Pancreas (tissue), 10 donors: ENCODE data around the gene P4HA1. TPM values are rescaled to one million over a fixed set of nuclear protein-coding genes. Genes with fewer than 3 reads are reported as not detected.

ENCODE experiments used
- ATAC-seq, 4 donors: fragments of 200-7000 bp; cut with Tn5 transposase; one replicate each; pipeline versions ENCODE4 v1.8.0 to v1.9.1; 2020; ENCODE audit warnings: mild to moderate bottlenecking in 4 of 4, moderate library complexity in 4 of 4
- DNase-seq, 6 donors: peaks; one replicate each; pipeline ENCODE4 v3.0.0-alpha.2; 2020
- FAIRE-seq: peaks from 2 replicates; lab custom pipeline; 2012; peaks lifted over from hg19 to GRCh38; lab: Jason Lieb, UNC
- H3K27ac ChIP-seq, 4 donors: fragments of 200-600 bp; sonication (generic); 1 replicate in 3 of 4; 2 replicates in 1 of 4; pipeline versions ENCODE4 v1.5.0 to v1.8.0; 2020
- H3K27me3 ChIP-seq, 4 donors: fragments of 200-600 bp; one replicate each; pipeline ENCODE4 v1.8.0; 2021
- H3K36me3 ChIP-seq, 3 donors: fragments of 200-600 bp; sonication (generic) in 1 of 3; one replicate each; pipeline versions ENCODE4 v1.5.0 to v1.8.0; 2020 to 2021
- H3K4me1 ChIP-seq, 3 donors: fragments of 200-600 bp; one replicate each; pipeline ENCODE4 v1.8.0; 2021
- H3K4me3 ChIP-seq, 4 donors: fragments of 200-600 bp; sonication (generic) in 2 of 4; one replicate each; pipeline versions ENCODE4 v1.5.0 to v1.8.0; 2020 to 2021
- H3K9me3 ChIP-seq, 4 donors: fragments of 200-600 bp; one replicate each; pipeline ENCODE4 v1.8.0; 2021
- CTCF ChIP-seq, 4 donors: fragments of 200-600 bp; sonication (generic) in 3 of 4; IDR thresholded peaks; one replicate each; pipeline versions ENCODE4 v1.5.0 to v1.8.0; 2021; ENCODE audit warnings: antibody characterized with exemption in 4 of 4
- WGBS, 2 donors: extraction: QIAGEN DNeasy Blood & Tissue Kit; methylation state at CpG; one replicate each; pipeline ENCODE4 v1.1.7; 2013; 5-methylcytosine and 5-hydroxymethylcytosine counted together
- intact Hi-C, 3 donors: fragments of 100-400 bp; cut with DNase I; formaldehyde crosslinking; loops; one replicate each; pipeline versions ENCODE4 v1.11.1 to v1.14.2; 2022
- polyA plus RNA-seq, 2 donors: library from polyadenylated mRNA; stranded (reverse); fragments of 200-250 nt; gene quantifications; one replicate each; pipeline ENCODE4 v1.2.3, GENCODE V29; 2013
- total RNA-seq, 6 donors: library from RNA; stranded (reverse); fragmentation: NEBNext Ultra II Directional in 4 of 6; extraction: Animal tissue kit (Norgen Biotek cat#: 25700) in 4 of 6; gene quantifications; one replicate each; pipeline versions ENCODE4 v1.2.1 to v1.2.4, GENCODE V29; 2021 to 2023
- donor health status: healthy with polysubstance abuse.
- donor health status: DM: no; HTN: no; CAD: no; lungs with moderate emphysema.
- donor health status: DM: no; HTN: no; CAD: no.
- donor health status: control.
- donor health status: control.
- donor health status: Bipolar disorder and iron deficiency.
- donor health status: DM: yes; HTN: yes; CAD: no.
- donor health status: DM: no; HTN: no; CAD: no.
- donor health status: DM: no; HTN: no; CAD: no.
- donor health status: DM: yes; HTN: yes; CAD: no.

The P4HA1 gene
- total RNA-seq (10 to 100 TPM in 3 of 6 donors, 1 to 10 TPM in 3; 8.6 to 26.1 (median 11.8) TPM), polyA plus RNA-seq (1 to 10 TPM; 3.8 to 7.0 TPM)

DNA sequence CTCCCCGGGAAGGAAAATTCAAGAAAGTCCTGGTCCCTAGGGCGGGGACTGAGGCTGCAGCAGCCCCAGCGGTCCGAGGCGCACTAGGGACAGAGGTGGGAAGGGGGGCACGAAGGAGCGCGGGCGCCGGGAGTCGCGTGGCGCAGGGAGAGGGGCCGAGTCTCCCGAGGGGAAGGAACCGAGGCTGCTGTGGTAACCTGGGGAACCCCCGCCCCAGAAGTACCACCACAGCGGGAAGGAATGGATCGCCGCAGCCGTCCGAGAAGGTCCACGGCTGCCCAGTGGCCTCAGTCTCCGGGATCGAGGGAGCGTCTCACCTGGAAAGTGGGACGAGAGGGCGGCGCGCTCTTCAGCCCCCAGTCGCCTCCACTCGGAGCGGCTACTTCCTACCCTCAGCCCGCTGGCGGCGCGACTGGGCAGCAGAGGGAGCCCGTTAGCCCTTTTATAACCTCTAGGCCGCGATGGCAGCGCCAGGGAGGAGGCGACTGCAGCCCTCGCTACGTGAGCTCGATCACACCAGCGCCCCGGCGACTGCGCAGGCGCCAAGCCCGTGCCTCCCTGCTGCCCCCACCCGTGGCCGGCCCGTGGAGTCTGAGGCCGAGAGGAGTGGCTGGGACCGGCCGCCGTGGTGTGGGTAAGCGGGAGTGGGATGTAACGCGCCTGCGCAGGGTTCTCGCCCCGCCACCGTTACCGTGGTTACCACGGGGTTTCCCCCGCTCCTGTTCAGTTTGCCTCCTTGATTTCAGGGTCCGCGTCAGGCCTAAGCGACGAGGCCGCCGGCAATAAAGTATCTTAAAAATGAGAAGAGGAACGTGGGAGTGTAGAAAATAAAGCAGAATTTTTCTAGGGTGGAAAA lies at the start of gene P4HA1:
Gene P4HA1 (minus strand): TSS at position 418 of the 856 bp plus-strand sequence. CDS start 21,983 bp downstream, outside the sequence.
- Histone ChIP-seq H3K27ac (peak within 1 kb of the TSS; percentile 66 to 99 (median 88)), H3K4me3 (peak within 1 kb of the TSS; percentile 42 to 80 (median 68)), H3K27me3 (no peaks in the 10 kb centered on the region), H3K9me3 (no peaks in the 10 kb centered on the region), H3K4me1 (peaks cover 0 to 16% (median 8%) of the 10 kb centered on the region in 3 donors), H3K36me3 (no peaks in the 10 kb centered on the region)
- ATAC-seq (peak; percentile 90 to 96 (median 94)), DNase-seq (peak; percentile 98 to 100 (median 99)), FAIRE-seq (peak; percentile 64)
- intact Hi-C loops = no loop called here
- 1% methylated on average over 65 to 75 of the region's 75 CpGs for WGBS, 2 donors
- TF ChIP-seq CTCF (IDR thresholded peaks at IDR 0.05) = peak in 2 of 4 donors; percentile 40 to 55

GRCh38 chr10:73141603-73142002 lies 44.9 kb upstream of the P4HA1 start:
- intact Hi-C loops = no loop called here
- Histone ChIP-seq H3K27ac (no peak overlapping the region), H3K27me3 (no peaks in the 10 kb centered on the region), H3K36me3 (peaks cover 3 to 72% (median 14%) of the 10 kb centered on the region in 3 donors), H3K9me3 (no peaks in the 10 kb centered on the region), H3K4me3 (no peak overlapping the region), H3K4me1 (no peaks in the 10 kb centered on the region)
- FAIRE-seq = no peak
- 85 to 90% methylated on average over 3 of the region's 3 CpGs for WGBS, 2 donors
- DNase-seq = no peak
- no peak for TF ChIP-seq CTCF (IDR thresholded peaks at IDR 0.05)
- ATAC-seq = no peak

DNA sequence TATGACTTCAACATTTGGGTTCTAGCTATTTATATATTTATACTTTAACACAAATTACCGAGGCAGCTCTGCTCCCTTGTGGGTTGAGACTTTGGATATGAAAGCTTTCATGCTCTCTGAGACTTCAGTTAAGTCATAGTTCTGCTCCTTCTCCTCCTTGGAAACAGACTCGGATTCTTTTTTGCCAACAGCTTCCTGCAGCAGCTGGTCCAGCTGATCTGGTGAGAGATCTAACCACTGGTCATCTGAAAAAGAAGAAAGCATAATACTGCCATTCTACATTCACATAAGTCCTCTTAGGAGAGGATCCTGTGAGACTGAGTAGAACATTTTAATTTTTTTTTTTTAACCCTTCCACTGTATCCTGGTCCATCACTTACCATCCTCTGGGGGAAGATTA lies 42.6 kb upstream of the P4HA1 start:
- no peak for TF ChIP-seq CTCF (IDR thresholded peaks at IDR 0.05)
- Histone ChIP-seq H3K9me3 (no peaks in the 10 kb centered on the region), H3K4me3 (no peak overlapping the region), H3K27ac (no peak overlapping the region), H3K4me1 (no peaks in the 10 kb centered on the region), H3K27me3 (no peaks in the 10 kb centered on the region), H3K36me3 (peaks cover 3 to 72% (median 29%) of the 10 kb centered on the region in 3 donors)
- intact Hi-C loops = no loop called here
- DNase-seq (no peak), ATAC-seq (no peak), FAIRE-seq (no peak)
- 68 to 87% methylated on average over 2 of the region's 2 CpGs for WGBS, 2 donors

DNA sequence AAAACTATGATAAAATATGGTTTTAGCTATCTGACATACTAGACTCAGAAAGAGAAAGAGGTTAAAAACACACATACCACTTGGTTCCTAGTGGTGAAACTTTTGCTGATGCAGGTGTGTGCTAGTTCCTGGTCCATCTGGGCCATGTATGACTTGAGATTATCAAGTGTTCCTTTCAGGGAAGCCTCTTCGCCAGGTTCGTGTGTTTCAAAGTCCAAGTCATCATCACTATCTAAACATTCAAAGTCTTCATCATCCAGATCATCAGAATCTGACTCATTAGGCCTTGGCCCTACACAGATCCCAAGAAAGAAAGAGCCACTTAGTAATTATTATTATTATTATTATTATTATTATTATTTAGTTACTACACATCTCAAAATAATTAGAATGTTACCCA lies 40.0 kb upstream of the P4HA1 start:
- FAIRE-seq = no peak
- H3K4me3 ChIP-seq = no peak overlapping the region
- H3K9me3 ChIP-seq = no peaks in the 10 kb centered on the region
- TF ChIP-seq CTCF (IDR thresholded peaks at IDR 0.05) = no peak
- WGBS, 2 donors = 76 to 89% methylated on average over 2 of the region's 2 CpGs
- intact Hi-C loops = no loop called here
- peaks cover 3 to 73% (median 27%) of the 10 kb centered on the region in 3 donors for H3K36me3 ChIP-seq
- DNase-seq = no peak
- no peaks in the 10 kb centered on the region for H3K4me1 ChIP-seq
- H3K27me3 ChIP-seq = no peaks in the 10 kb centered on the region
- no peak for ATAC-seq
- H3K27ac ChIP-seq = no peak overlapping the region

GRCh38 chr10:73134727-73135126 lies 38.1 kb upstream of the P4HA1 start:
- Histone ChIP-seq H3K4me3 (no peak overlapping the region), H3K36me3 (peaks cover 3 to 86% (median 24%) of the 10 kb centered on the region in 3 donors), H3K27me3 (no peaks in the 10 kb centered on the region), H3K27ac (no peak overlapping the region), H3K9me3 (no peaks in the 10 kb centered on the region), H3K4me1 (no peaks in the 10 kb centered on the region)
- intact Hi-C loops = no loop called here
- peak; percentile 17 for FAIRE-seq
- no peak for ATAC-seq
- no peak for DNase-seq
- 86 to 90% methylated on average over 3 of the region's 3 CpGs for WGBS, 2 donors
- TF ChIP-seq CTCF (IDR thresholded peaks at IDR 0.05) = no peak
